Loucy (cell line): ENCODE results near the gene FFAR2.
A peak's percentile ranks its signal among the peaks of the same experiment; 100 is the strongest.

Experiments
- H2AFZ ChIP-seq: fragments of 200-600 bp; sonication (generic); 2 replicates; pipeline ENCODE4 v1.6.0; 2016; ENCODE audit warnings: antibody characterized with exemption, mild to moderate bottlenecking, low read length, moderate library complexity
- H3F3A ChIP-seq: fragments of 200-600 bp; 2 replicates; pipeline ENCODE4 v1.6.0; 2016; ENCODE audit warnings: antibody characterized with exemption, low read depth, mild to moderate bottlenecking
- H3K27me3 ChIP-seq: fragments of 200-600 bp; sonication (generic); 2 replicates; pipeline ENCODE4 v1.6.1; 2014; ENCODE audit warnings: low read length, mild to moderate bottlenecking; ENCODE audit not compliant: insufficient read depth, poor library complexity, severe bottlenecking
- H3K36me3 ChIP-seq: fragments of 200-600 bp; sonication (generic); 2 replicates; pipeline ENCODE4 v1.6.1; 2016; ENCODE audit warnings: low read length; ENCODE audit not compliant: insufficient read depth
- H3K4me1 ChIP-seq: fragments of 200-600 bp; sonication (generic); 2 replicates; pipeline ENCODE4 v1.5.1; 2014; ENCODE audit warnings: low read length, mild to moderate bottlenecking; ENCODE audit not compliant: insufficient read depth, poor library complexity, severe bottlenecking
- H3K4me2 ChIP-seq: fragments of 200-600 bp; sonication (generic); 2 replicates; pipeline ENCODE4 v1.6.0; 2014; ENCODE audit warnings: antibody characterized with exemption, low read length, low read depth, mild to moderate bottlenecking; ENCODE audit not compliant: poor library complexity, severe bottlenecking
- H3K4me3 ChIP-seq: fragments of 200-600 bp; sonication (generic); 2 replicates; pipeline ENCODE4 v1.5.1; 2014; ENCODE audit warnings: low read length, mild to moderate bottlenecking, mixed read lengths; ENCODE audit not compliant: poor library complexity, severe bottlenecking
- H3K79me2 ChIP-seq: fragments of 200-600 bp; sonication (generic); 2 replicates; pipeline ENCODE4 v1.6.1; 2014; ENCODE audit warnings: low read length; ENCODE audit not compliant: insufficient read depth
- H3K9ac ChIP-seq: fragments of 200-600 bp; sonication (generic); 2 replicates; pipeline ENCODE4 v1.6.0; 2014; ENCODE audit warnings: mild to moderate bottlenecking, low read depth, low read length, moderate library complexity; ENCODE audit not compliant: poor library complexity, severe bottlenecking
- H3K9me2 ChIP-seq: fragments of 200-600 bp; sonication (generic); replicated peaks from 2 replicates; pipeline ENCODE4 v1.6.1; 2016; ENCODE audit warnings: low read depth, low read length, mixed read lengths
- H3K9me3 ChIP-seq: fragments of 200-600 bp; sonication (generic); 2 replicates; pipeline ENCODE4 v1.6.1; 2014; ENCODE audit warnings: mild to moderate bottlenecking, antibody characterized with exemption, low read length, low read depth; ENCODE audit not compliant: insufficient read depth
- H4K20me1 ChIP-seq: fragments of 200-600 bp; sonication (generic); 2 replicates; pipeline ENCODE4 v1.6.0; 2014; ENCODE audit warnings: antibody characterized with exemption, low read length, mild to moderate bottlenecking; ENCODE audit not compliant: insufficient read depth, poor library complexity, severe bottlenecking
- EZH2phosphoT487 ChIP-seq: fragments of 200-600 bp; IDR thresholded peaks from 2 replicates; pipeline ENCODE4 v1.6.1; 2018; ENCODE audit warnings: antibody characterized with exemption, mild to moderate bottlenecking, moderate library complexity, borderline replicate concordance
- TF ChIP-seq, protein P1 (sequence below): fragments of 200-600 bp; sonication (generic); conservative IDR thresholded peaks from 2 replicates; pipeline ENCODE4 v1.5.1; 2014; ENCODE audit warnings: mild to moderate bottlenecking, antibody characterized with exemption, low read length

FFAR2 gene

DNA sequence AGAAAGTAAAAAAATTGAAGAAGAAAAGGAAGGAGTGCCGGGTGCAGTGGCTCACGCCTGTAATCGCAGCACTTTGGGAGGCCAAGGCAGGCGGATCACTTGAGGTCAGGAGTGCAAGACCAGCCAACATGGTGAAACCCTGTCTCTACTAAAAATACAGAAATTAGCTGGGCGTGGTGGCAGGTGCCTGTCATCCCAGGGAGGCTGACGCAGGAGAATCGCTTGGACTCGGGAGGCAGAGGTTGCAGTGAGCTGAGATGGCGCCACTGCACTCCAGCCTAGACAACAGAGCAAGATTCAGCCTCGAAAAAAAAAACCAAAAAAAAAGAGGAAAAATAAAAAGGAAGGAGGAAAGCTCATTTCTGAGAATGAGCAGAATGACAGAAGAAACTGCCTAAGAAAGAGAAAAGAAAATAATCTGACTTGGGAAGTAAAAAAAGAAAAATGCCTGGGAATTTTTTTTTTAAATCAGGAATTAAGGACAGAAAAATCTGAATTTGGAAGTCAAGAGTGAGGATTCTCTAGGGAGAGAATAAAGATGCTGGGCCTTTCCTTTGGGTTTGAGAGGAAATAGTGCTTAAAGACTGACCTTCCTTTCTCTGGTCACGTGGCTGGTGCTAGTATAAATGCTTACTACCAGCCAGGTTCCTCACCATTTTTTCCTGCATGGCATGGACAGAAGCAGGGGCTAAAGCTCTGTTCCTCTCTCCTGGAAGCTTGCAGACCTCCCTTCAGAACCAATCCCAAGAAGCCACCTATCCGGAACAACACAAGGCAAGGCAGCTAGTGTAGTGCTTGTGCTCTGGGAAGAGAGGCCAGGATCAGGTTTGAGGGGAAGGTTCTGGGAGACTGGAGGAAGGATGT, at the start of gene FFAR2:
Gene FFAR2 (plus strand): TSS at position 652 of the 864 bp plus-strand sequence. CDS start 1,458 bp downstream, outside the sequence.
- peak within 1 kb of the TSS; percentile 25 for H3K4me2 ChIP-seq

DNA sequence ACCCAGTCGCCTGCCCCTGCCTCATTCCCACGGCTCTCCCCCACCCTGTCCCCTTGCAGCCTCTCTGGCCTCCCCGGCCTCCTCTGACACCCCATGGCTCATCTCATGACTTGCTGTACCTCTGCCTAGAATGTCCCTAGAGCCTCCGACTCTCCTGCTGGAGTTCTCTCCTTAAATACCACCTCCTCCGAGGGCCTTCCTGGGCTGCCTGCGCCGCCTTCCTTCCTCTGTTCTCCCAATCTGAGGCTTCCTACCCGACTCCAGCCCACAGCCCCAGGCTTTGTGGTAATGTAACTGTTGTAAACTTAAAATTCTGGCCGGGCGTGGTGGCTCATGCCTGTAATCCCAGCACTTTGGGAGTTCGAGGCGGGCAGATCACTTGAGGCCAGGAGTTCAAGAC, 49.5 kb upstream of the FFAR2 start:
- TF ChIP-seq, protein P1, sequence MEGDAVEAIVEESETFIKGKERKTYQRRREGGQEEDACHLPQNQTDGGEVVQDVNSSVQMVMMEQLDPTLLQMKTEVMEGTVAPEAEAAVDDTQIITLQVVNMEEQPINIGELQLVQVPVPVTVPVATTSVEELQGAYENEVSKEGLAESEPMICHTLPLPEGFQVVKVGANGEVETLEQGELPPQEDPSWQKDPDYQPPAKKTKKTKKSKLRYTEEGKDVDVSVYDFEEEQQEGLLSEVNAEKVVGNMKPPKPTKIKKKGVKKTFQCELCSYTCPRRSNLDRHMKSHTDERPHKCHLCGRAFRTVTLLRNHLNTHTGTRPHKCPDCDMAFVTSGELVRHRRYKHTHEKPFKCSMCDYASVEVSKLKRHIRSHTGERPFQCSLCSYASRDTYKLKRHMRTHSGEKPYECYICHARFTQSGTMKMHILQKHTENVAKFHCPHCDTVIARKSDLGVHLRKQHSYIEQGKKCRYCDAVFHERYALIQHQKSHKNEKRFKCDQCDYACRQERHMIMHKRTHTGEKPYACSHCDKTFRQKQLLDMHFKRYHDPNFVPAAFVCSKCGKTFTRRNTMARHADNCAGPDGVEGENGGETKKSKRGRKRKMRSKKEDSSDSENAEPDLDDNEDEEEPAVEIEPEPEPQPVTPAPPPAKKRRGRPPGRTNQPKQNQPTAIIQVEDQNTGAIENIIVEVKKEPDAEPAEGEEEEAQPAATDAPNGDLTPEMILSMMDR: no peak
- no peak for TF ChIP-seq EZH2phosphoT487
- no peaks in the 10 kb centered on the region for H3K79me2 ChIP-seq
- H4K20me1 ChIP-seq: no peaks in the 10 kb centered on the region
- no peak overlapping the region for H3K9ac ChIP-seq
- H3F3A ChIP-seq: no peaks in the 10 kb centered on the region
- peaks cover 15% of the 10 kb centered on the region for H3K4me1 ChIP-seq
- H3K4me2 ChIP-seq: no peak overlapping the region
- no peaks in the 10 kb centered on the region for H3K9me2 ChIP-seq
- H3K27me3 ChIP-seq: no peaks in the 10 kb centered on the region
- no peak overlapping the region for H2AFZ ChIP-seq
- H3K36me3 ChIP-seq: no peaks in the 10 kb centered on the region
- no peaks in the 10 kb centered on the region for H3K9me3 ChIP-seq
- no peak overlapping the region for H3K4me3 ChIP-seq

More for the DNA sequence above, at the start of gene FFAR2:
- Histone ChIP-seq H4K20me1 (no peaks in the 10 kb centered on the region), H3K9me2 (no peaks in the 10 kb centered on the region), H3K79me2 (no peaks in the 10 kb centered on the region), H3F3A (peaks cover 8% of the 10 kb centered on the region; the same call in 1 of the 2 replicates), H3K27me3 (no peaks in the 10 kb centered on the region), H3K36me3 (no peaks in the 10 kb centered on the region), H2AFZ (no peak within 1 kb of the TSS), H3K4me1 (peaks cover 60% of the 10 kb centered on the region), H3K4me3 (peak within 1 kb of the TSS; percentile 6), H3K9ac (peak within 1 kb of the TSS; percentile 0), H3K9me3 (no peaks in the 10 kb centered on the region)
- TF ChIP-seq EZH2phosphoT487: no peak
- TF ChIP-seq, protein P1: no peak

DNA sequence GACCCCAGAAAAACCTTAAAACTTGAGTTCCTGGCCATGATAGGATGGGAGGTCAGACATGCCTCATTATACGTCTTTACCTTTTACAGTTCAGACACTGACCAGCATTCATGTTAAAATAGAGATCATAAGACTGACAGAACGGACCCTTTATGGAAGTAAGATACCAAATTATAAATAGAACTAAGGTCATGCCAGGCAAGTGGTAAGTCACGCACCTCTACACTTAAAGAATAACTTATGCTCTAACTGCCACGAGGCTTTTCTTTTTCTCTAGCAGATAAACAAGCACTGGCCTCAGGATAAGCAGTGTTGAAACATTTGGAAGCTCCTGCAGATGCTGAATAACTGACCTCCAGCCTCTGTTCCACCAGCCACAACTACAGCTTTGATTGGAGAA, 48.8 kb upstream of the FFAR2 start:
- Histone ChIP-seq H3K9ac (no peak overlapping the region), H3K36me3 (no peaks in the 10 kb centered on the region), H3K79me2 (no peaks in the 10 kb centered on the region), H4K20me1 (no peaks in the 10 kb centered on the region), H2AFZ (no peak overlapping the region), H3K4me2 (no peak overlapping the region), H3F3A (no peaks in the 10 kb centered on the region), H3K9me2 (no peaks in the 10 kb centered on the region), H3K4me1 (peaks cover 17% of the 10 kb centered on the region), H3K27me3 (no peaks in the 10 kb centered on the region), H3K4me3 (no peak overlapping the region), H3K9me3 (no peaks in the 10 kb centered on the region)
- TF ChIP-seq EZH2phosphoT487: no peak
- TF ChIP-seq, protein P1: no peak
